ENCODE results near the gene CCDC78.
"Not testable (repeated sequence)": the region's sequence is repeated elsewhere in the genome, so short reads cannot be mapped to it uniquely, and the experiment has no call there.

Gene CCDC78

DNA sequence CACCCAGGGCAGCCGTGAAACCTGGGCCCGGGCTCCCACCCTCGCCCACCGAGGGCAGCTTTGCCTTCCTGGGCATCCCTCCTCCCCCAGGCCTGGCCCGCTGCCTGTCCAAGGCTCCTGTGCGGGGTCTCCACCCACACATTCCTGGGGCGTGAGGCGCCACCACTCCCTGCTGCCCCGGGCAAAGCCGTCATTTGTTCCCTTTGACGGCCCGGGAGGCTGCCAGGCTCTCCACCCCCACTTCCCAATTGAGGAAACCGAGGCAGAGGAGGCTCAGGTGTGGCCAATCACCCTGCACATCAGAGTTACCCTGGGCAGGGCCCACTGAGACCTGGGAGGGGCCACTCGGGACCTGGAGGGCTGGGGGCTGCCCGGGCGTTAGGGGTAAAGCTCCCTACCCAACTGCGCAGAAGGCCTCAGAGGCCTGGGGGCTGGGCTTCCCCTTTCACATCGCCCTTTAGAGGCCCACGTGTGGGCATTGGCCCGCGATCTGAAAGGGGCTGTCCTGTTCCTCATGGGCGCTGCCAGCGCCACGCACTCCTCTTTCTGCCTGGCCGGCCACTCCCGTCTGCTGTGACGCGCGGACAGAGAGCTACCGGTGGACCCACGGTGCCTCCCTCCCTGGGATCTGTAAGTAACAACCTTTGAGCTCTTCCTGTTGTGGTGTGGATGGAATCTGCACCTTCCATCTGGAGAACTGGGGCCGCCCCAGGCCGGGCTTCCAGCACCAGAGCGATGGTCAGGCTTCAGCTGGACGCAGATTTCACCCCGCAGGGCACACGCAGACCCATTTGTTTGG, 34.5 kb upstream of the CCDC78 start, which contains the start of gene MSLN:
MSLN (plus strand) TSS at position 190 of the 799 bp plus-strand sequence. CDS start 1,947 bp downstream, outside the sequence.
- DNase-seq, result no peak

DNA sequence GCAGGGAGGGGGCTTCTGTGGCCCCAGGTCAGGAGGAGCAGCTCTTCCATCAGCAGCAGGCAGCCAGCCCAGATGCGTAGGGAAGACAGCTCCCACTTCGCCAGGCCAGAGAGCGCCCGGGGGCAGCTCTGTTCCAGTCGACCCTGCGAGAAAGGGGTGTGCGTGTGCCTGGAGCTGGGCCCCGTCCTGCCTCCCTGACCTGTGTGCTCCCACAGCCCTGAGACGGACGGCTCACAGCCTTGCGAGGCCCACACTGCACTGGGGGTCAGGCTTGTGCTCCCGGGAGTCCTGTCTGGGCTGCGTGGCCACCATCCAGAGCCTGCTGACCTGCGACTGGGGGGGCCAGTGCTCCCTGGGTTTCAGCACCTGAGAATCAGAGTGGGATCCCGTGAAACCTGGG, 33.8 kb upstream of the CCDC78 start:
- DNase-seq, result no peak

GRCh38 chr16:759110-759910, 33.1 kb upstream of the CCDC78 start:
- no peak for DNase-seq

DNA sequence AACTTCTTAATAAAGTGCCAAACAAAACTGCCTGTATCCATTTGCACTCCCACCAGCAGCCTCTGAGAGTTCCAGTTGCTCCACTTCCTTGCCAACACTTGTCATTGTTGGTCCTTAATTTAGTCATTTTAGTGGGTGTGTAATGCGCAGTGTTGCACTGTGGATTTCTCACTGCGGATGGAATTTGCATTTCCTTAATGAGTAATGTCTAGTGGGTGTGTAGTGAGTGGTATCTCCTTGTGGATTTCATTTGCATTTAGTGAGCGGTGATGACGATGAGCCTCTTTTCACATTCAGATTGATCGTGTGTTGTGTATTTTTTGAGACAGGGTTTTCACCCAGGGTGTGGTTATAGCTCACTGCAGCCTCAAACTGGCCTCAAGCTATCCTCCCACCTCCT, 30.2 kb upstream of the CCDC78 start:
- no peak for DNase-seq

DNA sequence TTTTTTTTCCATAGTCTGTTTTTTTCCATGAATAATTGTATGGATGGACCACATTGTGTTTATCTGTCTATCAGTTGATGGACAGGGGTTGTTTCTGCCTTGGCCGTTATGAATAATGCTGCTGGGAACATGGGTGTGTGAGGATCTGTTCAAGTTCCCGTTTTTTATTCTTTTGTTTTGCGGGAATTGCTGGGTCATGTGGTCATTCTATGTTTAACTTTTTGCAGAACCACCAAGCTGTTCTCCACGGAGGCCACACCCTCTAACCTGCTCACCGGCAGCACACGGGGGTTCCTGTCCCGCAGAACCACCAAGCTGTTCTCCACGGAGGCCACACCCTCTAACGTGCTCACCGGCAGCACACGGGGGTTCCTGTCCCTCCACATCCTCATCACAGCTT, 28.4 kb upstream of the CCDC78 start:
- DNase-seq, result no peak

- DNase-seq, result not testable (repeated sequence)
Observed at GRCh38 chr16:754121-754607, 27.9 kb upstream of the CCDC78 start.

DNA sequence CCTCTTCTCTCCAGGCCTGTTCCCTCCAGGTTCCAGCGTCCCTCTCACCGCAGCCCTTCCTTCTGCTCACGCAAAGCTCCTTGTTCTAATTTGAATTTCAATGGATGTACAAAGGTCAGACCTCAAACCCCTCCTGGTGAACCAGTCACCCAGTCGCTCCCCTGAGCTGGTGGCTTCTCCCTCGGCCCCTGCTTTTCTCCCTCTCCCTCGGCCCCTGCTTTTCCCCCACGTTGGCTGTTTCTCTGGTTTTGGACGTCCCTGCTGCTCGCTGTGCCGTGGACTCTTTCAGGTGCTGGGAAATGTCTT, 25.7 kb upstream of the CCDC78 start:
- no peak for DNase-seq

DNA sequence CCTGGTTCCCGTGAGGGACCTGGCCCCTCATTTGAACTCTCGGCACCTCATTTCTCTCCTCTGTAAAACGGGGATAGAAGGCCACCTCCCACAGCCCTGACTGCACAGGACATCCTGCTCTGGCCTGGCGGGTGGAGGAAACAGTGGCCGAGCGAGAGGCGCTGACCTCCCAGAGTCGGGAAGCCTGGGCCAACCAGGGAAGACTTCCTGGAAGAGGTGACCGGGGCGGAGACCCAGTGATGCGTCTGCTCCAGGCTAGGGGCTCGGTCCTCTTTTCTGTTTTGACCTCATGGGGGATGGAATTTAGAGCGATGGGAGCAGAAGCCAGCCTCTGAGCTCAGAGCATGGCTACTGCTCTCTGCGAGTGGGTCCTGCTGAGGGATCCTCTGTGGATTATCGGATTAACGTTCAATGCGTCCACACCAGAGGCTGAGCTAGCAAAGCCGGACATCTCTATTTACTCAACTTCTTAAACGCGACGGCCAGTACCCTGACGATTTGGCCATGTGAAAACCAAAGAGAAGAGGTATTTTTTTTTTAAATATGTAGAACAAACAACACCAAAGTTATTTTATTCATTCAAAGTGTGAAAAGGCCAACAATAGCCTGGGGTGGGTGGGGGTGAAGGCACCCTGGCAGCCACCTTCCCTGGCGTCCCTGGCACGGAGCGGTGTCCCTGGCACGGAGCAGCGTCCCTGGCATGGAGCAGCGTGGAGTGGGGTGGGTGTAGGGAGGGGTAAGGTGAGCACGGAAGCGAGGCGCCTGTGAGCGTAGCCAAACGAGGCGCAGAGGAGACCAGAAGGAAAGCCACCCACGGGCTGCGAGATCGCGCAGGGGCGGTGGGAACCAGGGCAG, 25.1 kb upstream of the CCDC78 start:
- DNase-seq, result no peak

DNA sequence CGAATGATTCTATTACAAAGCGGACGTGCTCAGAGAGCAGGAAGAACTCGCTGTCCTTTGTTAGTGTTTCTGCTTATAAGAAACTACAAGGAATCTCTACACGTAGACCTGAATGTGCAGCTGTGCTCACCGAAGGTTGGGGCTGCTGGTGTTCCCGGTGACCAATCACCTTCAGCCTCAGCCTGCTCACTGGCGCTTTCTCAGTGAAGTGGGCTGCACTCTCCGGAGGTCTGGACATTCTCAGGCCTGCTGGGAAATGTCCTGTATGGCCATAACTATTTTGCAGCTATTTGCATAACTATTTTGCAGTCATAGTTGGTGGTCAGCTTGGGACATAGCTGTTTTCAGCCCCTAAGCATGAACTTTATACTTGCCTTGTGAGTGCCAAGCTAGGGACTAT, 24.2 kb upstream of the CCDC78 start:
- DNase-seq, result no peak

GRCh38 chr16:749010-749409, 22.8 kb upstream of the CCDC78 start:
- peak; percentile 67 for DNase-seq

DNA sequence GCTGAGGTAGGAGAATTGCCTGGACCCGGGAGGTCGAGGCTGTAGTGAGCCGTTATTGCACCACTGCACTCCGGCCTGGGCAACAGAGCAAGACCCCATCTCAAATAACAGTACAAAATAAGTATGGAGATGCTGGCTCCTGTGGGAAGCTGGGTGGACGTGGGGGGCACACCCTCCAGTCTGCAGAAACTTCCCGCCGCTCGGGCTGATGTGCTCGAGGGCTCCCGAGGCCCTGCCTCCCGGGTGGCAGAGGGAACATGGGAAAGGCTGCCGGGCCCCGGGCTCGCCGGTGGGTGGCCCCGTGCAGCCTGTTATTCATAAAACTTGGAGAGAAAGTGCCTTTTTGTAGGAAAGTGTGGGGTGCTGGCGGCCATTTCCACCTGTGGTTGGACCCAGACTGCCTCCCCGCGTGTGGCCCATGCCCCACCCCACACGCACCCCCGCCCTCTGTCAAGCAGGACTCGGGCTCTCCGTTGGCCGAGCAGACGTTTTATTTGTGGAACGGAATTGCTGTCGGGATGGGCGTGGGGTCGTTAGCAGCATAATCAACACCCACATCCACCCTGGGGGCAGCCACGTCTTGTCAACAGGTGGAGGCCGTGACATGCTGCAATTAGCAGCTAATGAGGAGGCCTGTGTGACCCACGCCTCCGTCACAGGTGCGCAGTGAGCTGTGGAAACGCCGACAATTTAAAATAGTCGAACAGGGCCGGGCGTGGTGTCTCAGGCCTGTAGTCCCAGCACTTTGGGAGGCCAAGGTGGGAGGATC, 21.9 kb upstream of the CCDC78 start:
- DNase-seq, result no peak

DNA sequence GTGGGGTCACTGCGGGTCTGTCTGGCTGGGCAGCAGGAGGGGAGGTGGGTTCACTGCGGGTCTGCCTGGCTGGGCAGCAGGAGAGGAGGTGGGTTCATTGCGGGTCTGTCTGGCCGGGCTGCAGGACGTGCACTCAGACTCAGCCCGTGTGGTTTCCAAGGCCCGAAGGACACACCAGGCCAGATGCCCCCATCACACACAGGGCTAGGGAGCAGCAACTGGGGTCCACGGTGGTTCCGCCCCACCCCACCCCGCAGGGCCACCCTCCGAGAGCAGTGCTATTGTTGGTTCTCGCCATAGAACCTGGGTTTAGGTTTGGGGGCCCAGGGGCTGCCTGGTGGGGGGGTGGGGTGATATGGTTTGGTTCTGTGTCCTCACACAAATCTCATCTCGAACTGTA, 20.4 kb upstream of the CCDC78 start:
- no peak for DNase-seq

DNA sequence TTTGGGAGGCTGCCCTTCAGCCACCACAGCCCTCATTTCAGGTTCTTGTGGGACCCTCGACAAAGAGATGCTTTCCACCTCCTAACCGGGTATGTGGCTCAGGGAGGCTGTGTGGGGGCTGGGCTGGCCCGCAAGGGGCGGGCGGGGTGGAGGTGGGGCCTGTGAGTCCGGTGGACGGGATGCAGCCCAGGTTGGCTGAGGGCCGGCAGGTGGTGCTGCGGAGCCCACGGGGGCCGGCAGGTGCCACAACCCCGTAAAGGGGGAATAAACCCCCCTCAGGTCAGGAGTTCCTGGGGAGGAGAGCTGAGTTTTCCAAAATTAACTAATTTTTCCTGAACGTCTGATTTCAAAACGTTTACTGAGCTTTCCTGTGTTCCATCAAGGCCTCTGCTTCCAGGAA, 19.5 kb upstream of the CCDC78 start:
- DNase-seq, result no peak

DNA sequence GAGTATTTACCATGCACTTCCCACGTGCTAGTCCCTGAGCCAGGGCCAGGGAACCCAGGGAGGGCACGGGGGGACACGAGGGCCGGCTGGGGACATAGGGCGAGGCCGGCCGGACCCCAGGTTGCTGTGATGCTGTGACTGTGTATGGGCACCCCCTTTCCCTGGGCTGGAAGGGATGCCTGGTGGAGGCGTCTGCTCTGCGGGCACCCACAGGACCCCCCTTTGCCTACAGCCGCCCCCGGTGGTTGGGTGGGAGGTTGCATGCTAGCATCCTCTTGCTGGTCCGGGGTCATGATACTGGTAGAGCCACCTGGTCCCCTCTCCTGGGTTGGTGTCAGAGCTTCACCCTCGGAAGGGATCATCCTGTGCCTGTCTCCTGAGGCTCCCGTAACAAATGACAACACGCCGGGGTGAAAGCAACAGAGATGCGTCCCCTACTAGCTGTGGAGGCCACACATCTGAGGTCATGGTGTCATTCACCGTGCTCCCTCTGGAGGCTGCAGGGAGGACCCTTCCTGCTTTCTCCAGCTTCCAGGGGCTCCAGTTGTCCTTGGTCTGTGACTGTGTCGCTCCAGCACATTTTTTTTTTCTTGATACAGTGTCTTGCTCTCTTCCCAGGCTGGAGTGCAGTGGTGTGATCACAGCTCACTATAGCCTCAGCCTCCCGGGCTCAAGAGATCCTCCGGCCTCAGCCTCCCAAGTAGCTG, 17.7 kb upstream of the CCDC78 start:
- no peak for DNase-seq

GRCh38 chr16:742894-743293, 16.7 kb upstream of the CCDC78 start:
- not testable (repeated sequence) for DNase-seq

GRCh38 chr16:741986-742629, 15.9 kb upstream of the CCDC78 start:
- no peak for DNase-seq

DNA sequence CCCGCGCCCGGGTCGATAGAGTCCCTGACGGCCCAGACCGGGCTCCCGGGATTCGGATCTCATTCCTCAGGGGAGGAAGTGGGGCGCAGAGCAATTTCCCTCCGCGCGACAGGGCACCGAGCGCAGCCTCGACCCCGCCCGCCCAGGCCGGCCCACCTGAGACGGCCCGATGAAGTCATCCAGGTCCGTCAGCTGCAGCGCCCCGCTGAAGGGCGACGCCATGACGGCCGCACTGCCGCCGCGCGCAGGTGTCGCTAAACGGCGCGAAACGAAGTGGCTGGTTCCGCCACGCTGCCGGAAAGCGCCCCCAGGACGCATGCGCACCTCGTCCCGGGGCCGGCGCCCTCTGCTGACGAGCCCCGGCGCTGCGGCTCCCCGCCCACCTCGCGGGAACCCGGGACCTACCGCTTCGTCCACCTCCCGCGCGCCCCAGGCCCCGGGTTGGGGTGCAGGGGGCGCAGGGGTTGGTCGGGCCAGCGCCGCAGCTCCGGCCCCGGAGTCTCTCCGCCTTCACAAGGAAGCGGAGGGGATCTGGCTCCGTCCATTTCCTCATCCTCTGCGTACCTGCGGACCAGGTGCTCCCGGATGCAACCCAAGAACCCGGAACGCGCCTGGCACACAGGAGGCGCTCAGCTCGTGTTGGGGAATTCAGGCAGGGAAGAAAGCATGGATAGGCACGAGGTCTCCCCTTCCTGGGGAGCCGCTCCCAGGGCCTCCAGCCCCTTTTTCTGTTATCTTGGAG, 14.7 kb upstream of the CCDC78 start, which contains the start of gene CIAO3:
CIAO3 (minus strand) TSS at position 234 of the 742 bp plus-strand sequence; CDS start at position 222, 12 bp downstream.
- DNase-seq, result peak; percentile 83

DNA sequence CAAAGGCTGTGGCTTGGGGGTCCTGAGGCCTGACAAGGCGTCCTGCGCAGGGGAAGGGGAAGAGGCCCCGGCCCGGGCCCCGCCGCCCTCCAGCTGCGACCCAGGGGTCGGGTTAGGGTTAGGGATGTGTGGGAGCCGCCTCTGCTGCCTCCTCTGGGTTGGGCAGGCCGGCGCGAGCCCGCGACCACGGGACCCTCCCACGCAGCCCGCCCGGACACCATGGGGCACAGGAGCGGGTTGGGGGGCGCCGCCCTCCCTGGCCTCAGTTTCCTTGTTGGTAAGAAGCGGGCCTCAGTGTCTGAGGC, 14.2 kb upstream of the CCDC78 start:
- no peak for DNase-seq

GRCh38 chr16:739560-740458, 13.6 kb upstream of the CCDC78 start:
- no peak for DNase-seq

All from HCEC 1CT (cell line).